Mesendoderm (in vitro differentiated cells): ENCODE measurements around the gene ZNF584.
A peak's percentile ranks its signal among the peaks of the same experiment; 100 is the strongest.

ENCODE experiments used
- DNase-seq: peaks from one replicate; pipeline ENCODE4 v3.0.0; 2013
- H2AK5ac ChIP-seq: 2 replicates; pipeline ENCODE4 v1.6.1; 2013; ENCODE audit warnings: low read length, inconsistent platforms
- H2BK120ac ChIP-seq: 2 replicates; pipeline ENCODE4 v1.6.1; 2013; ENCODE audit warnings: low read depth, mild to moderate bottlenecking, low read length, moderate library complexity, mixed read lengths
- H2BK15ac ChIP-seq: replicated peaks from 2 replicates; pipeline ENCODE4 v1.6.1; 2013; ENCODE audit warnings: low read depth, mild to moderate bottlenecking, moderate library complexity
- H2BK5ac ChIP-seq: 2 replicates; pipeline ENCODE4 v1.6.1; 2013; ENCODE audit warnings: low read length, inconsistent platforms
- H3K18ac ChIP-seq: 2 replicates; pipeline ENCODE4 v1.6.1; 2013; ENCODE audit warnings: mild to moderate bottlenecking, low read length, mixed read lengths
- H3K23ac ChIP-seq: one replicate; pipeline ENCODE4 v1.6.1; 2013; ENCODE audit warnings: low read length
- H3K27ac ChIP-seq: 2 replicates; pipeline ENCODE4 v1.5.1; 2013; ENCODE audit warnings: low read depth, mild to moderate bottlenecking, inconsistent platforms, low read length, moderate library complexity
- H3K27me3 ChIP-seq: 2 replicates; pipeline ENCODE4 v1.6.1; 2013; ENCODE audit warnings: low read length, control low read depth, mild to moderate bottlenecking, inconsistent platforms; ENCODE audit not compliant: insufficient read depth, poor library complexity
- H3K36me3 ChIP-seq: 2 replicates; pipeline ENCODE4 v1.6.1; 2013; ENCODE audit warnings: low read length, inconsistent platforms; ENCODE audit not compliant: control insufficient read depth, insufficient read depth
- H3K4ac ChIP-seq: one replicate; pipeline ENCODE4 v1.6.1; 2013; ENCODE audit warnings: low read depth, mild to moderate bottlenecking, low read length, moderate library complexity
- H3K4me1 ChIP-seq: 2 replicates; pipeline ENCODE4 v1.6.1; 2013; ENCODE audit warnings: low read depth, low read length, inconsistent platforms; ENCODE audit not compliant: control insufficient read depth
- H3K4me2 ChIP-seq: 2 replicates; pipeline ENCODE4 v1.6.1; 2013; ENCODE audit warnings: low read length
- H3K4me3 ChIP-seq: 2 replicates; pipeline ENCODE4 v1.5.1; 2013; ENCODE audit warnings: mild to moderate bottlenecking, low read length
- H3K56ac ChIP-seq: one replicate; pipeline ENCODE4 v1.6.1; 2013; ENCODE audit warnings: low read length
- H3K79me1 ChIP-seq: 2 replicates; pipeline ENCODE4 v1.6.1; 2013; ENCODE audit warnings: low read length, inconsistent platforms
- H3K79me2 ChIP-seq: 2 replicates; pipeline ENCODE4 v1.6.1; 2013; ENCODE audit warnings: mild to moderate bottlenecking, low read length; ENCODE audit not compliant: control insufficient read depth, insufficient read depth
- H3K9ac ChIP-seq: 2 replicates; pipeline ENCODE4 v1.6.1; 2013; ENCODE audit warnings: low read length, inconsistent platforms
- H4K5ac ChIP-seq: one replicate; pipeline ENCODE4 v1.6.1; 2013; ENCODE audit warnings: low read length
- H4K8ac ChIP-seq: one replicate; pipeline ENCODE4 v1.6.1; 2013; ENCODE audit warnings: low read depth, mild to moderate bottlenecking, control low read depth, low read length, moderate library complexity
- WGBS: extraction: QIAGEN DNeasy Blood & Tissue Kit; methylation state at CpG from one replicate; pipeline ENCODE4 v1.1.7; 2013; ENCODE audit warnings: low lambda C conversion rate, missing lambda C conversion rate; ENCODE audit not compliant: insufficient coverage; ENCODE audit errors: extremely low coverage; 5-methylcytosine and 5-hydroxymethylcytosine counted together

Gene ZNF584

GRCh38 chr19:58392945-58393724 is 15.3 kb upstream of the ZNF584 start:
- no peak overlapping the region for H3K27ac ChIP-seq
- no peak overlapping the region for H3K18ac ChIP-seq
- H3K27me3 ChIP-seq: no peaks in the 10 kb centered on the region
- H3K79me2 ChIP-seq: peaks cover 17% of the 10 kb centered on the region
- H3K4me2 ChIP-seq: no peak overlapping the region
- H3K56ac ChIP-seq: no peak overlapping the region
- H3K36me3 ChIP-seq: peaks cover 22% of the 10 kb centered on the region
- no peak overlapping the region for H3K23ac ChIP-seq
- H2BK15ac ChIP-seq: no peak overlapping the region
- no peak overlapping the region for H2BK5ac ChIP-seq
- H3K4ac ChIP-seq: no peak overlapping the region
- no peak overlapping the region for H3K4me3 ChIP-seq
- no peak overlapping the region for H3K9ac ChIP-seq
- peaks cover 5% of the 10 kb centered on the region for H3K79me1 ChIP-seq
- no peak overlapping the region for H4K5ac ChIP-seq
- no peak for DNase-seq
- H2BK120ac ChIP-seq: no peak overlapping the region
- no CpG with 5 or more reads among the region's 26 CpGs for WGBS
- peaks cover 1% of the 10 kb centered on the region for H3K4me1 ChIP-seq
- no peak overlapping the region for H4K8ac ChIP-seq
- no peak overlapping the region for H2AK5ac ChIP-seq

- no CpG with 5 or more reads among the region's 4 CpGs for WGBS
- H3K79me1 ChIP-seq: peaks cover 3% of the 10 kb centered on the region
- H2BK15ac ChIP-seq: no peak overlapping the region
- H3K27me3 ChIP-seq: no peaks in the 10 kb centered on the region
- H3K36me3 ChIP-seq: peaks cover 20% of the 10 kb centered on the region
- H3K18ac ChIP-seq: no peak overlapping the region
- no peak overlapping the region for H3K27ac ChIP-seq
- H4K5ac ChIP-seq: no peak overlapping the region
- no peak overlapping the region for H3K9ac ChIP-seq
- no peak overlapping the region for H3K56ac ChIP-seq
- H3K4me3 ChIP-seq: no peak overlapping the region
- H2AK5ac ChIP-seq: no peak overlapping the region
- no peak overlapping the region for H2BK5ac ChIP-seq
- DNase-seq: no peak
- H3K4me2 ChIP-seq: no peak overlapping the region
- H3K4me1 ChIP-seq: no peaks in the 10 kb centered on the region
- H3K79me2 ChIP-seq: peaks cover 14% of the 10 kb centered on the region
- no peak overlapping the region for H3K4ac ChIP-seq
- no peak overlapping the region for H3K23ac ChIP-seq
- H4K8ac ChIP-seq: no peak overlapping the region
- no peak overlapping the region for H2BK120ac ChIP-seq
These were observed 14.8 kb upstream of the ZNF584 start for GRCh38 chr19:58393725-58394033.

- Histone ChIP-seq H2BK5ac (no peak overlapping the region), H3K4me2 (no peak overlapping the region), H3K79me2 (peaks cover 7% of the 10 kb centered on the region), H2AK5ac (no peak overlapping the region), H3K36me3 (peaks cover 18% of the 10 kb centered on the region), H3K18ac (no peak overlapping the region), H3K27me3 (no peaks in the 10 kb centered on the region), H4K5ac (no peak overlapping the region), H2BK15ac (no peak overlapping the region), H3K9ac (no peak overlapping the region), H3K4ac (no peak overlapping the region), H4K8ac (no peak overlapping the region), H3K4me3 (no peak overlapping the region), H3K4me1 (no peaks in the 10 kb centered on the region), H3K79me1 (peaks cover 2% of the 10 kb centered on the region), H3K27ac (no peak overlapping the region), H3K56ac (no peak overlapping the region), H2BK120ac (no peak overlapping the region), H3K23ac (no peak overlapping the region)
- no CpG with 5 or more reads among the region's 3 CpGs for WGBS
- DNase-seq: no peak
These were observed 13.6 kb upstream of the ZNF584 start for GRCh38 chr19:58394821-58395219.

GRCh38 chr19:58395220-58395978 is 13.1 kb upstream of the ZNF584 start, which contains the start of gene RNF225:
TSS of gene RNF225 (plus strand) at chr19:58395656. CDS start at chr19:58396090, 434 bp downstream.
- Histone ChIP-seq H3K4me2 (peak within 1 kb of the TSS; percentile 35), H3K4ac (no peak within 1 kb of the TSS), H4K5ac (no peak within 1 kb of the TSS), H2AK5ac (no peak within 1 kb of the TSS), H3K79me1 (peaks cover 2% of the 10 kb centered on the region), H2BK5ac (no peak within 1 kb of the TSS), H3K4me1 (peaks cover 2% of the 10 kb centered on the region), H4K8ac (no peak within 1 kb of the TSS), H3K23ac (peak within 1 kb of the TSS; percentile 80), H3K9ac (peak within 1 kb of the TSS; percentile 67), H2BK15ac (no peak within 1 kb of the TSS), H3K27me3 (no peaks in the 10 kb centered on the region), H2BK120ac (no peak within 1 kb of the TSS), H3K27ac (no peak within 1 kb of the TSS), H3K79me2 (peaks cover 5% of the 10 kb centered on the region), H3K36me3 (peaks cover 18% of the 10 kb centered on the region), H3K18ac (peak within 1 kb of the TSS; percentile 24), H3K4me3 (no peak within 1 kb of the TSS), H3K56ac (peak within 1 kb of the TSS; percentile 80)
- peak; percentile 79 for DNase-seq
- no CpG with 5 or more reads among the region's 21 CpGs for WGBS

- WGBS: no CpG with 5 or more reads among the region's 75 CpGs
- no peak overlapping the region for H3K4ac ChIP-seq
- H3K18ac ChIP-seq: peak overlapping the region; percentile 24
- H4K5ac ChIP-seq: no peak overlapping the region
- H2BK120ac ChIP-seq: no peak overlapping the region
- H2BK15ac ChIP-seq: no peak overlapping the region
- no peak overlapping the region for H3K4me3 ChIP-seq
- H4K8ac ChIP-seq: no peak overlapping the region
- H3K79me2 ChIP-seq: no peaks in the 10 kb centered on the region
- no peaks in the 10 kb centered on the region for H3K27me3 ChIP-seq
- H2BK5ac ChIP-seq: no peak overlapping the region
- H3K23ac ChIP-seq: peak overlapping the region; percentile 80
- H3K36me3 ChIP-seq: peaks cover 15% of the 10 kb centered on the region
- peaks cover 7% of the 10 kb centered on the region for H3K4me1 ChIP-seq
- peak overlapping the region; percentile 80 for H3K56ac ChIP-seq
- H3K27ac ChIP-seq: no peak overlapping the region
- H3K79me1 ChIP-seq: no peaks in the 10 kb centered on the region
- peak; percentile 49 for DNase-seq
- H3K9ac ChIP-seq: peak overlapping the region; percentile 67
- H3K4me2 ChIP-seq: peak overlapping the region; percentile 35
- H2AK5ac ChIP-seq: no peak overlapping the region
These were observed 12.3 kb upstream of the ZNF584 start for GRCh38 chr19:58395979-58396627.
